ENCODE data around the gene KPNA3. TPM values are rescaled to one million over a fixed set of nuclear protein-coding genes. Genes with fewer than 3 reads are reported as not detected.

KPNA3 gene
- total RNA-seq, 2 donors from 2014 or later, result 30.3 to 30.9 TPM

GRCh38 chr13:49651570-49652354 is 140.7 kb downstream of the KPNA3 start:
- no peak overlapping the region for H3K4me3 ChIP-seq
- no peak for TF ChIP-seq CTCF (IDR thresholded peaks at IDR 0.05)
- no peak for DNase-seq (ENCODE audit: low spot score)
- no peak for ATAC-seq (ENCODE audit: insufficient number of reproducible peaks, low FRiP score, low read depth)
- H3K9me3 ChIP-seq, result no peaks in the 10 kb centered on the region
- H3K36me3 ChIP-seq, result no peaks in the 10 kb centered on the region
- no peaks in the 10 kb centered on the region for H3K4me1 ChIP-seq (ENCODE audit: control insufficient read depth in 1 of 2, low read depth in 2 of 2)
- no peaks in the 10 kb centered on the region for H3K27me3 ChIP-seq (replicated peaks; ENCODE audit: insufficient read depth)
- H3K27ac ChIP-seq, result no peak overlapping the region

- no peak for DNase-seq (ENCODE audit: low spot score)
- Histone ChIP-seq H3K36me3 (no peaks in the 10 kb centered on the region), H3K4me3 (no peak overlapping the region)
Measured at GRCh38 chr13:49649963-49650312, 142.5 kb downstream of the KPNA3 start.

More at GRCh38 chr13:49649963-49650312, 142.5 kb downstream of the KPNA3 start:
- Histone ChIP-seq H3K27ac (no peak overlapping the region), H3K4me1 (ENCODE audit: control insufficient read depth in 1 of 2, low read depth in 2 of 2) (no peaks in the 10 kb centered on the region), H3K9me3 (no peaks in the 10 kb centered on the region), H3K27me3 (replicated peaks; ENCODE audit: insufficient read depth) (no peaks in the 10 kb centered on the region)
- no peak for ATAC-seq (ENCODE audit: insufficient number of reproducible peaks, low FRiP score, low read depth)
- TF ChIP-seq CTCF (IDR thresholded peaks at IDR 0.05), result no peak

Other genes with a start within 250 kb of the KPNA3 start
- gene RCBTB1, start 207.1 kb downstream of the KPNA3 start, total RNA-seq, result 10 to 100 TPM; 22.6 to 22.7 TPM
- gene ARL11, start 164.2 kb downstream of the KPNA3 start, total RNA-seq, result 1 to 10 TPM; 1.1 to 1.6 TPM
- 10 to 100 TPM; 12.2 to 43.9 TPM for gene EBPL, start 101.2 kb downstream of the KPNA3 start, total RNA-seq
- 1 to 10 TPM; 4.0 to 4.1 TPM for gene SPRYD7, start 143.7 kb upstream of the KPNA3 start, total RNA-seq
- gene TRIM13, start 204.4 kb upstream of the KPNA3 start, total RNA-seq, result 10 to 100 TPM; 22.4 to 24.4 TPM
- 1 to 10 TPM in 1 of 2 donors, under 1 TPM in 1; 0.54 to 2.0 TPM for gene KCNRG, start 222.8 kb upstream of the KPNA3 start, total RNA-seq